DMS 273 treated with DMSO at 0.1 percent for 48 hours (cell line): ENCODE measurements around the gene MRPL2.

Experiments
- DNase-seq: peaks from one replicate; lab custom pipeline; 2025; lab: John Stamatoyannopoulos, UW

Gene MRPL2

GRCh38 chr6:43059168-43060033, at the start of gene MRPL2, which contains the start of gene KLC4:
TSS of gene MRPL2 (minus strand) at chr6:43059434. CDS start at chr6:43059381, 53 bp downstream.
TSS of gene KLC4 (plus strand) at chr6:43059631. CDS start at chr6:43061336, 1,705 bp downstream.
- DNase-seq, result peak; percentile 97

- DNase-seq, result peak; percentile 80
These were observed 48.3 kb upstream of the MRPL2 start for GRCh38 chr6:43107344-43108062.

- no peak for DNase-seq
These were observed 46.4 kb upstream of the MRPL2 start for GRCh38 chr6:43105538-43106222.

GRCh38 chr6:43103253-43103876, 44.1 kb upstream of the MRPL2 start:
- no peak for DNase-seq

GRCh38 chr6:43101497-43101896, 42.3 kb upstream of the MRPL2 start:
- DNase-seq, result no peak

- no peak for DNase-seq
These were observed 38.3 kb upstream of the MRPL2 start for GRCh38 chr6:43097502-43097901.

- DNase-seq, result no peak
These were observed 37.9 kb upstream of the MRPL2 start for GRCh38 chr6:43097098-43097489.

- DNase-seq, result no peak
These were observed 37.3 kb upstream of the MRPL2 start for GRCh38 chr6:43096451-43097097.

GRCh38 chr6:43095939-43096338, 36.7 kb upstream of the MRPL2 start:
- DNase-seq, result no peak

- DNase-seq, result no peak
These were observed 34.4 kb upstream of the MRPL2 start for GRCh38 chr6:43093436-43094289.

GRCh38 chr6:43092635-43093034, 33.4 kb upstream of the MRPL2 start:
- DNase-seq, result no peak

GRCh38 chr6:43091436-43091991, 32.3 kb upstream of the MRPL2 start:
- no peak for DNase-seq

GRCh38 chr6:43091020-43091419, 31.8 kb upstream of the MRPL2 start:
- no peak for DNase-seq

GRCh38 chr6:43090559-43090956, 31.3 kb upstream of the MRPL2 start:
- no peak for DNase-seq

- no peak for DNase-seq
These were observed 30.8 kb upstream of the MRPL2 start for GRCh38 chr6:43089874-43090558.

- DNase-seq, result no peak
These were observed 30.2 kb upstream of the MRPL2 start for GRCh38 chr6:43089467-43089866.

- DNase-seq, result no peak
These were observed 29.4 kb upstream of the MRPL2 start for GRCh38 chr6:43088654-43089056.

- no peak for DNase-seq
These were observed 26.9 kb upstream of the MRPL2 start for GRCh38 chr6:43086022-43086658.
